ENCODE measurements around the gene ERCC6L2. TPM values are rescaled to one million over a fixed set of nuclear protein-coding genes. Genes with fewer than 3 reads are reported as not detected.

Gene ERCC6L2
- total RNA-seq, 1 donor from 2014 or later = 37.4 TPM

DNA sequence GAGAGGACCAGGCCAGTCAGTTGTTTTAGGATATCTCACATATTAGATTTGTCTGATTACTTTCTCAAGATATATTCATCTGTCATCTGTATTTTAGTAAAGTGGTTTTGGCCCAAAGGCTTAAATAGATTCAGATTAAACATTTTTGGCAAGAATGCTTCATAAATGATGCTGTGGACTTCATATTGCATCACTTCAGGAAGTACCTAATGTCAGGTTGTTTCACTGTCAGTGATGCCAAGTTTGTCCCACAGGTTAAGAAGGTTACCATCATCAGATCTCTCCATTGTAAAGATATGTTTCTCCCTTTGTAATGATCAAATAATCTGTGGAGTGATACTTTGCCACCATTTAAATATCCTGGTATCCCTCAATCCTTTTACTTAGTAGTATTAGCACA, 37.3 kb downstream of the ERCC6L2 start:
- intact Hi-C loops (cut with micrococcal nuclease) = loop anchor here (2.0 kb wide), 1 partner anchor 14 kb away; no protein-coding TSS in a partner anchor

GRCh38 chr9:95920017-95920416, 44.5 kb downstream of the ERCC6L2 start:
- intact Hi-C loops (cut with micrococcal nuclease) = no loop called here

- intact Hi-C loops (cut with micrococcal nuclease) = no loop called here
Observed at GRCh38 chr9:95923794-95924193, 48.3 kb downstream of the ERCC6L2 start.

- intact Hi-C loops (cut with micrococcal nuclease) = loop anchor here (5.0 kb wide), 1 partner anchor 137 kb away; no protein-coding TSS in a partner anchor
Observed at GRCh38 chr9:95924987-95925386, 49.5 kb downstream of the ERCC6L2 start.

GRCh38 chr9:95927271-95928004, 51.9 kb downstream of the ERCC6L2 start:
- intact Hi-C loops (cut with micrococcal nuclease) = loop anchor here (2.0 to 5.0 kb wide), 2 partner anchors 15 to 135 kb away; no protein-coding TSS in a partner anchor

- intact Hi-C loops (cut with micrococcal nuclease) = no loop called here
Observed at GRCh38 chr9:95930277-95930676, 54.8 kb downstream of the ERCC6L2 start.

- intact Hi-C loops (cut with micrococcal nuclease) = loop anchor here (1.0 to 5.0 kb wide), 3 partner anchors 8 to 71 kb away; no protein-coding TSS in a partner anchor
Observed at GRCh38 chr9:95935861-95936578, 60.5 kb downstream of the ERCC6L2 start.

DNA sequence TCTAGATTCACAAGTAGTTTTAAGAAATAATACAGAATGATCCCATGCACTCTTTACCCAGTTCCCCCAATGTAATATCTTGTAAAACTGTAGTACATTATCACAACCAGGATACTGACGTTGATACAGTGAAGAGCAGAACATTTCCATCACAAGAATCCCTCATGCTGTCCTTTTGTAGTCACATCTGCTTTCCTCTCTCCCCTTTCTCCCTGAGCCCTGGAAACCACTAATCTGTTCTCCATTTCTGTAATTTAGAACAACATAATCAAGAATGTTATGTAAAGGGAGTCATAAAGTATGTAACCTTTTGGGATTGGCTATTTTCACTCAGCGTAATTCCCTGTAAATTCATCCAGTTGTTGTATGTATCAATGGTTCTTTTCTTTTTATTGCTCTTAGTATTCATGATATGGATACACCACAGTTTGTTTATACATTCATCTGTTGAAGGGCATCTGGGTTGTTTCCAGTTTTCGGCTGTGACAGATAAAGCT, 61.1 kb downstream of the ERCC6L2 start:
- intact Hi-C loops (cut with micrococcal nuclease) = loop anchor here (1.0 to 5.0 kb wide), 3 partner anchors 8 to 71 kb away; no protein-coding TSS in a partner anchor

DNA sequence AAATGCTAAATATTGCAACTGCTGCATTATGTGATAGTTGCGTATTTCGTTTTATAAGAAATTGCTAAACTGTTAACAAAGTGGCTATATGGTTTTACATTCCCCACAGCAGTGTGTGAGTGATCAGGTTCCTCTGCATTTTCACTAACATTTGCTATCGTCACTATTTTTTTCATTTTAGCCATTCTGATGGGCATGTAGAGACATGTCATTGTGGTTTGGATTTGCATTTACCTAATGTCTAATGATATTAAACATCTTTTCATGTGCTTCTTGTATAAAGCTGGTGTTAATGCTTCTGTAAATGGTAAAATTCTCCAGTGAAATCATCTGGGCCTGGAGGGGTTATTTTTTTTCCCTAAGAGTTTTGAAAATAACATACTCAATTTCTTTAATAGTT, 61.6 kb downstream of the ERCC6L2 start:
- intact Hi-C loops (cut with micrococcal nuclease) = loop anchor here (5.0 kb wide), 2 partner anchors 50 to 70 kb away; no protein-coding TSS in a partner anchor

GRCh38 chr9:95938724-95939123, 63.2 kb downstream of the ERCC6L2 start:
- intact Hi-C loops (cut with micrococcal nuclease) = loop anchor here (5.0 kb wide), 2 partner anchors 51 to 69 kb away; no protein-coding TSS in a partner anchor

GRCh38 chr9:95939472-95939871, 64.0 kb downstream of the ERCC6L2 start:
- intact Hi-C loops (cut with micrococcal nuclease) = loop anchor here (5.0 kb wide), 2 partner anchors 52 to 68 kb away; no protein-coding TSS in a partner anchor

GRCh38 chr9:95940265-95940664, 64.8 kb downstream of the ERCC6L2 start:
- intact Hi-C loops (cut with micrococcal nuclease) = no loop called here

DNA sequence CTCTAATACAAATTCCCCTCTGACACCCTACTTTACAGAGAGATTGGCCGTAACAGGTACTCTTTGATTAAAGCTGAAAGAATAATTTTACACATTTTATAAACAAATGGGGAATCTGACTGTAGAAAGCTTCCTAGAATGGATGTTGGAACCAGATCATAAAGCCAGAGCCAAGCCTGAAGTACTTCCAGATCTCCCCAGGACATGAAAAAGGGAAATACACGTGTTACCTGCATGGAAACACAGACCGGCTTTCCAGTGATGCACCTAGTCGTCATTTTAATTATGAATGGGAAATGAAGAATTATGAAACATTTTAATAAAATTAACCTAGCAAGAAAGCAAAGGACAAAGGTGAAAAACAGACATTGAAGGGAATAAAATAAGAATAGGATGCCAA, 66.5 kb downstream of the ERCC6L2 start:
- intact Hi-C loops (cut with micrococcal nuclease) = no loop called here

- intact Hi-C loops (cut with micrococcal nuclease) = no loop called here
Observed at GRCh38 chr9:95947118-95947517, 71.6 kb downstream of the ERCC6L2 start.

GRCh38 chr9:95952471-95952870, 77.0 kb downstream of the ERCC6L2 start:
- intact Hi-C loops (cut with micrococcal nuclease) = no loop called here

DNA sequence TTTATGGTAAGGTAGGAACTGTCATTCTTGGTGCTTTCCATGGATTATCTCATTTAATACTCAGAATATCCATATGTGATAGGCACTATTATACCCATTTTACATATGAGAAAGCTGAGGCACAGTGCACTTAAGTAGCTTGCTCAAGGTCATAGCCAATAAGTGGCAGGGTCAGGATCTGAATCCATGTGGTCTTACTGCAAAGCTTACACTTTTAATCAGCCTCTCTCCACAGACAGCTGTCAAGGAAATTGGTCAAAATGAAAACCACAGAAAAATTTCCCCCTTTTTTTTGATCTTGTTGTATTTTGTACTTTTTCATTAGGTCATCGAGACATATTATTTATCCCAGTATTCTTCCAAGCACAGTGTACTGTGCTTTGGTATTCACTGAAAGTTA, 78.5 kb downstream of the ERCC6L2 start:
- intact Hi-C loops (cut with micrococcal nuclease) = no loop called here

GRCh38 chr9:95954940-95955339, 79.4 kb downstream of the ERCC6L2 start:
- intact Hi-C loops (cut with micrococcal nuclease) = no loop called here

DNA sequence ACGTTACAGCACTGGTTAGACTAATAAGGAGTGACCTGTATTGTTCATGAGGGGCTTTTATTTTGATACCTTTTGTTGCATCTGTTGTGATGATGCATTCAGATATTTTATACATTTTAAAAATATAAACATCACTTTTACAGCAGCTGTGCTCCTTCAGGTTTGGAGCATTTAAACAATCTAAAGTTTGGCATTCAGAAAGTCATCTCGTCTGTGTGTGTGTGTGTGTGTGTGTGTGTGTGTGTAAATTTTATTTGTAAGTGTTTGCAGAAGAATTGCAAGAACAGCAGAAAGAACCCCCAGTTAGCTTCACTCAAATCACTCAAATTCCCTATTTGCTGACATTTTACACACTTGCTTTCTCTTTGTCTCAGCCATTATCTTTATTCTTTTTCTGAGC, 87.4 kb downstream of the ERCC6L2 start:
- intact Hi-C loops (cut with micrococcal nuclease) = no loop called here

GRCh38 chr9:95963659-95964058, 88.2 kb downstream of the ERCC6L2 start:
- intact Hi-C loops (cut with micrococcal nuclease) = no loop called here

DNA sequence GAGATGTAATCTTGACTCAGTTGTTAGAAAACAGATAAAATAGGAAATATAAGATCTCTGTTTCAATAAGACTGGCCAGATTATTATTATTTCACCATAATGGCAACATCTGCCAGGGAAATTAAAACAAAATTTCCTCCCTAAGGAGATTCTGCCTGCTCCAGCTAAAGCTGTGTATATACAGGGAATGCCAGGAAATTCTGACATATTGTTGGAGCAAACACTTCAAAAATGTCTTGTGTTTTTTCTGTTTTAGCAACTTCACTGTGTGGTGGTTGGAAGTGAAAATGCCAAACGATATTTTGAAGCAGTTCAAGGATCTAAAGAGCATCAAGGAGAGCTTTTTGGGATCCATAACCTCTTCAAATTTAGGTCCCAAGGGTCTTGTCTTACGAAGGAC, 90.8 kb downstream of the ERCC6L2 start:
- intact Hi-C loops (cut with micrococcal nuclease) = no loop called here

DNA sequence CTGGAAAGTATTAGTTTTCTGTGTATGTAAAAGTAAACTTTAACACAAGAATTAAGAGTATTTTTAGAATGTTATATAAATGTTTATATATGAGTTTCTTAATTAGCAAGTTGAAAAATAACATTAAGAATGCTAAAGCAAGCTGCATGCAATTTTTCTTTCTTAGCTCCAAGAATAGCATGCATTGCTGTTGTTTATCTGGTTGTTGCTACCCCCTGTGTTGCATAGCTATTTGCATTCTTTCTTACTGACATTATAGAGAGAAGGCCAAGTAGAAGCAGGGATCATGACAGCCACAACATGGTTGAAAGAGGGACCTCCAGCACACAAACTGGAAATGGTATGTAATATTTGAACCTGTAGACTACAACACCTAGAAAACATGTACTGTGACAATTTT, 94.8 kb downstream of the ERCC6L2 start:
- intact Hi-C loops (cut with micrococcal nuclease) = no loop called here

GRCh38 chr9:95971815-95972214, 96.3 kb downstream of the ERCC6L2 start:
- intact Hi-C loops (cut with micrococcal nuclease) = no loop called here
